K562 (cell line): ENCODE measurements around the gene SH3TC2. TPM values are rescaled to one million over a fixed set of nuclear protein-coding genes. Genes with fewer than 3 reads are reported as not detected.
A peak's percentile ranks its signal among the peaks of the same experiment; 100 is the strongest.

ENCODE experiments used
- CHCHD3 ChIP-seq: fragments of 250-450 bp; sonication (Bioruptor Pico); IDR thresholded peaks from 2 replicates; pipeline ENCODE4 v2.1.2; 2022; ENCODE audit warnings: mild to moderate bottlenecking
- CTCF ChIP-seq, 3 experiments: IDR thresholded peaks in 2 of 3; conservative IDR thresholded peaks in 1 of 3; 2 replicates each; pipeline ENCODE4 v1.5.1; 2011 to 2012; ENCODE audit warnings: low read length in 3 of 3, mild to moderate bottlenecking in 3 of 3, control low read depth in 2 of 3, improper control_type of control experiment in 1 of 3, inconsistent platforms in 1 of 3, low read depth in 1 of 3, mixed read lengths in 1 of 3, moderate library complexity in 1 of 3; ENCODE audit not compliant: insufficient read depth in 2 of 3
- EZH2 ChIP-seq: IDR thresholded peaks from 2 replicates; pipeline ENCODE4 v1.6.1; 2012; ENCODE audit warnings: low read depth, mild to moderate bottlenecking, inconsistent platforms, low read length, borderline replicate concordance
- HDAC8 ChIP-seq: fragments of 450-650 bp; IDR thresholded peaks from 2 replicates; pipeline ENCODE4 v1.6.1; 2016; ENCODE audit warnings: mild to moderate bottlenecking, missing genetic modification characterization, moderate library complexity, missing compliant biosample characterization
- HES1 ChIP-seq: fragments of 450-650 bp; IDR thresholded peaks from 2 replicates; pipeline ENCODE4 v1.6.1; 2016; ENCODE audit warnings: low read depth, mild to moderate bottlenecking, moderate library complexity
- HSF4 ChIP-seq: fragments of 250-450 bp; sonication (Bioruptor Pico); IDR thresholded peaks from 2 replicates; pipeline ENCODE4 v2.1.2; 2022; ENCODE audit warnings: mild to moderate bottlenecking, moderate library complexity, borderline replicate concordance
- IRF2 ChIP-seq: sonication (generic); formaldehyde crosslinking; IDR thresholded peaks from 2 replicates; pipeline ENCODE4 v1.8.1; 2022; ENCODE audit warnings: mild to moderate bottlenecking, missing genetic modification reagents
- JUND ChIP-seq, 2 experiments: IDR thresholded peaks; 2 replicates in 1 of 2; 3 replicates in 1 of 2; pipeline ENCODE4 v1.6.1; 2011; ENCODE audit warnings: borderline replicate concordance in 2 of 2, low read depth in 2 of 2, low read length in 2 of 2, improper control_type of control experiment in 1 of 2, missing biosample characterization in 1 of 2, missing genetic modification characterization in 1 of 2, missing genetic modification reagents in 1 of 2
- KAT7 ChIP-seq: sonication (generic); formaldehyde crosslinking; IDR thresholded peaks from 2 replicates; pipeline ENCODE4 v1.8.0; 2022; ENCODE audit warnings: missing genetic modification reagents, mild to moderate bottlenecking, borderline replicate concordance
- KDM1A ChIP-seq, 2 experiments: fragments of 450-650 bp; IDR thresholded peaks; 2 replicates each; pipeline ENCODE4 v1.6.1; 2016; ENCODE audit warnings: mild to moderate bottlenecking in 2 of 2
- MBD2 ChIP-seq: sonication (generic); IDR thresholded peaks from 2 replicates; pipeline ENCODE4 v1.6.1; 2016; ENCODE audit warnings: low read depth, borderline replicate concordance
- NFIC ChIP-seq: fragments of 450-650 bp; IDR thresholded peaks from 2 replicates; pipeline ENCODE4 v1.6.1; 2017; ENCODE audit warnings: mild to moderate bottlenecking, inconsistent platforms
- PRPF4 ChIP-seq: fragments of 200-400 bp; formaldehyde crosslinking; IDR thresholded peaks from one replicate; pipeline ENCODE4 v1.6.1; 2017; ENCODE audit warnings: low read length, low read depth, mild to moderate bottlenecking; ENCODE audit not compliant: insufficient read depth, poor library complexity, severe bottlenecking
- TGIF2 ChIP-seq: sonication (generic); formaldehyde crosslinking; IDR thresholded peaks from 2 replicates; pipeline ENCODE4 v1.8.1; 2022; ENCODE audit warnings: mild to moderate bottlenecking, missing genetic modification reagents, moderate library complexity
- TSC22D4 ChIP-seq: fragments of 450-650 bp; IDR thresholded peaks from 2 replicates; pipeline ENCODE4 v1.6.1; 2016; ENCODE audit warnings: missing genetic modification characterization, missing biosample characterization, control low read depth
- ZBTB7A ChIP-seq: IDR thresholded peaks from 2 replicates; pipeline ENCODE4 v1.6.1; 2011; ENCODE audit warnings: low read depth, mild to moderate bottlenecking, low read length, moderate library complexity, borderline replicate concordance; ENCODE audit not compliant: control insufficient read depth
- ZNF224 ChIP-seq: sonication (generic); formaldehyde crosslinking; IDR thresholded peaks from 2 replicates; pipeline ENCODE4 v1.8.0; 2022; ENCODE audit warnings: mild to moderate bottlenecking, missing genetic modification reagents
- ZNF707 ChIP-seq: fragments of 250-450 bp; sonication (Bioruptor Pico); conservative IDR thresholded peaks from 2 replicates; pipeline ENCODE4 v1.8.0; 2022; ENCODE audit warnings: inconsistent platforms, mild to moderate bottlenecking, moderate library complexity
- polyA plus RNA-seq, 8 experiments: library from polyadenylated mRNA; depleted of rRNA in 4 of 8; stranded (reverse) in 5 of 8; unstranded in 3 of 8; fragments of >200 nt; fragmentation: Nextera tagmentation in 2 of 8; fragmentation: Illumina TruSeq in 1 of 8; extraction: Ambion mirVana in 2 of 8; extraction: Trizol in 1 of 8; gene quantifications; 2 replicates each; pipeline versions ENCODE4 v1.2.1 to v1.2.3, GENCODE V29; 2011 to 2014; ENCODE audit warnings: inconsistent platforms in 1 of 8, missing spikeins in 1 of 8
- total RNA-seq, 7 experiments: library from RNA; depleted of rRNA in 6 of 7; stranded (reverse); fragments of >200 nt in 6 of 7; fragmentation: Illumina TruSeq in 2 of 7; extraction: Trizol in 2 of 7; gene quantifications; 2 replicates each; pipeline versions ENCODE4 v1.2.1 to v1.2.3, GENCODE V29; 2011 to 2021; ENCODE audit warnings: low replicate concordance in 1 of 7
- TF ChIP-seq, protein P1 (sequence below): fragments of 450-650 bp; formaldehyde crosslinking; IDR thresholded peaks from 2 replicates; pipeline ENCODE4 v1.4.0; 2020; ENCODE audit warnings: mild to moderate bottlenecking, moderate library complexity

The SH3TC2 gene
- total and polyA plus RNA-seq, 9 of the 15 experiments (the other 6 are each of a cell fraction or from before 2014, with no cell fraction given) = 0.03 to 0.80 (median 0.55) TPM; not detected in 1

GRCh38 chr5:148957591-148958202 lies 105.2 kb downstream of the SH3TC2 start (continued):
- TF ChIP-seq, protein P1, sequence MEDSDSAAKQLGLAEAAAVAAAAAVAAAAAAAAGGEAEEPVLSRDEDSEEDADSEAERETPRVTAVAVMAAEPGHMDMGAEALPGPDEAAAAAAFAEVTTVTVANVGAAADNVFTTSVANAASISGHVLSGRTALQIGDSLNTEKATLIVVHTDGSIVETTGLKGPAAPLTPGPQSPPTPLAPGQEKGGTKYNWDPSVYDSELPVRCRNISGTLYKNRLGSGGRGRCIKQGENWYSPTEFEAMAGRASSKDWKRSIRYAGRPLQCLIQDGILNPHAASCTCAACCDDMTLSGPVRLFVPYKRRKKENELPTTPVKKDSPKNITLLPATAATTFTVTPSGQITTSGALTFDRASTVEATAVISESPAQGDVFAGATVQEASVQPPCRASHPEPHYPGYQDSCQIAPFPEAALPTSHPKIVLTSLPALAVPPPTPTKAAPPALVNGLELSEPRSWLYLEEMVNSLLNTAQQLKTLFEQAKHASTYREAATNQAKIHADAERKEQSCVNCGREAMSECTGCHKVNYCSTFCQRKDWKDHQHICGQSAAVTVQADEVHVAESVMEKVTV (CRISPR knock-in tag) = peak; percentile 48
- no peak for TF ChIP-seq IRF2 (CRISPR knock-in tag)
- no peak for TF ChIP-seq HES1
- no peak for TF ChIP-seq ZNF224
- TF ChIP-seq TSC22D4 (tag) = no peak
- TF ChIP-seq NFIC = no peak
- no peak for TF ChIP-seq JUND (IDR thresholded peaks at IDR 0.05; ENCODE audit: borderline replicate concordance, low read depth, low read length)
- TF ChIP-seq JUND (tag; IDR thresholded peaks at IDR 0.05; ENCODE audit: borderline replicate concordance, low read depth, low read length) = no peak
- TF ChIP-seq TGIF2 = no peak
- no peak for TF ChIP-seq KAT7 (CRISPR knock-in tag)
- TF ChIP-seq ZBTB7A = peak; percentile 26; the same call in 1 of the 2 replicates
- TF ChIP-seq CHCHD3 (CRISPR knock-in tag) = no peak
- TF ChIP-seq HSF4 (CRISPR knock-in tag) = no peak
- no peak for TF ChIP-seq KDM1A (IDR thresholded peaks at IDR 0.05)
- no peak for TF ChIP-seq PRPF4
- TF ChIP-seq CTCF (IDR thresholded peaks at IDR 0.05 in 2 of 3, conservative IDR thresholded peaks at IDR 0.05 in 1 of 3; ENCODE audit: insufficient read depth in 2 of 3, low read depth in 1 of 3, low read length in 3 of 3) = peak; percentile 76 to 88 (median 84)
- TF ChIP-seq EZH2 = no peak
- TF ChIP-seq HDAC8 = no peak
- TF ChIP-seq ZNF707 (CRISPR knock-in tag) = no peak
- no peak for TF ChIP-seq MBD2
